Vagina (tissue), 2 donors: ENCODE results near the gene LCN2. TPM values are rescaled to one million over a fixed set of nuclear protein-coding genes. Genes with fewer than 3 reads are reported as not detected.
"Not testable (repeated sequence)": the region's sequence is repeated elsewhere in the genome, so short reads cannot be mapped to it uniquely, and the experiment has no call there.

ENCODE experiments used
- DNase-seq, 2 donors: peaks; one replicate each; pipeline ENCODE4 v3.0.0-alpha.2; 2017; ENCODE audit errors: extremely low spot score in 2 of 2
- H3K27ac ChIP-seq: fragments of 200-600 bp; sonication (generic); one replicate; pipeline ENCODE4 v1.5.1; 2019
- H3K27me3 ChIP-seq: fragments of 200-600 bp; sonication (generic); one replicate; pipeline ENCODE4 v1.5.1; 2019
- H3K36me3 ChIP-seq, 2 donors: fragments of 200-600 bp; sonication (generic); one replicate each; pipeline ENCODE4 v1.5.1; 2017 to 2019
- H3K4me1 ChIP-seq: fragments of 200-600 bp; sonication (generic); one replicate; pipeline ENCODE4 v1.5.1; 2019
- H3K4me3 ChIP-seq, 2 donors: fragments of 200-600 bp; sonication (generic); 1 replicate in 1 of 2; 2 replicates in 1 of 2; pipeline ENCODE4 v1.5.1; 2016 to 2019
- H3K9me3 ChIP-seq: fragments of 200-600 bp; sonication (generic); one replicate; pipeline ENCODE4 v1.5.1; 2019
- CTCF ChIP-seq, 3 experiments: fragments of 450-650 bp in 2 of 3; fragments of 200-600 bp in 1 of 3; sonication (generic) in 1 of 3; IDR thresholded peaks; one replicate each; pipeline ENCODE4 v1.5.1; 2017 to 2019; ENCODE audit warnings: antibody characterized with exemption in 3 of 3, mild to moderate bottlenecking in 2 of 3, moderate library complexity in 2 of 3
- POLR2A ChIP-seq, 2 donors: fragments of 450-650 bp; IDR thresholded peaks; one replicate each; pipeline ENCODE4 v1.6.1; 2017; ENCODE audit warnings: antibody characterized with exemption in 2 of 2, mild to moderate bottlenecking in 2 of 2, moderate library complexity in 2 of 2
- POLR2AphosphoS5 ChIP-seq, 2 donors: sonication (generic); formaldehyde crosslinking; IDR thresholded peaks; one replicate each; pipeline ENCODE4 v1.9.0; 2017; ENCODE audit warnings: antibody characterized with exemption in 2 of 2, mild to moderate bottlenecking in 2 of 2, low read depth in 1 of 2; ENCODE audit not compliant: insufficient read depth in 1 of 2
- intact Hi-C: fragments of 100-400 bp; cut with DNase I; formaldehyde crosslinking; loops from one replicate; pipeline ENCODE4 v1.15.1; 2023
- total RNA-seq: library from RNA; depleted of rRNA; stranded (reverse); fragments of >200 nt; gene quantifications from one replicate; pipeline ENCODE4 v1.2.3, GENCODE V29; 2016

Gene LCN2
- total RNA-seq, 1 donor from 2014 or later = 136 TPM

- no peak overlapping the region for H3K27ac ChIP-seq
- H3K4me1 ChIP-seq = peaks cover 30% of the 10 kb centered on the region
- no peaks in the 10 kb centered on the region for H3K27me3 ChIP-seq
- TF ChIP-seq POLR2AphosphoS5 (IDR thresholded peaks at IDR 0.05; ENCODE audit: insufficient read depth in 1 of 2, low read depth in 1 of 2) = no peak
- H3K4me3 ChIP-seq = no peak overlapping the region
- no peaks in the 10 kb centered on the region for H3K9me3 ChIP-seq
- peaks cover 4 to 70% of the 10 kb centered on the region in 2 donors for H3K36me3 ChIP-seq
- DNase-seq = no peak
- intact Hi-C loops = no loop called here
These were observed 42.9 kb upstream of the LCN2 start for GRCh38 chr9:128106181-128106939.

GRCh38 chr9:128106940-128107467 is 42.2 kb upstream of the LCN2 start:
- Histone ChIP-seq H3K36me3 (peaks cover 4 to 65% of the 10 kb centered on the region in 2 donors), H3K4me1 (peaks cover 24% of the 10 kb centered on the region)

GRCh38 chr9:128107468-128108268 is 41.6 kb upstream of the LCN2 start:
- Histone ChIP-seq H3K4me3 (no peak overlapping the region), H3K36me3 (peaks cover 4 to 58% of the 10 kb centered on the region in 2 donors), H3K9me3 (no peaks in the 10 kb centered on the region), H3K27ac (no peak overlapping the region), H3K27me3 (no peaks in the 10 kb centered on the region), H3K4me1 (peaks cover 21% of the 10 kb centered on the region)
- no peak for DNase-seq
- intact Hi-C loops = no loop called here
- no peak for TF ChIP-seq POLR2A (IDR thresholded peaks at IDR 0.05)
- TF ChIP-seq POLR2AphosphoS5 (IDR thresholded peaks at IDR 0.05; ENCODE audit: insufficient read depth in 1 of 2, low read depth in 1 of 2) = peak in 1 of 2 donors; percentile 32

More at GRCh38 chr9:128106940-128107467, 42.2 kb upstream of the LCN2 start:
- no peaks in the 10 kb centered on the region for H3K27me3 ChIP-seq
- no peaks in the 10 kb centered on the region for H3K9me3 ChIP-seq
- H3K27ac ChIP-seq = no peak overlapping the region
- H3K4me3 ChIP-seq = no peak overlapping the region
- intact Hi-C loops = no loop called here
- TF ChIP-seq CTCF (IDR thresholded peaks at IDR 0.05) (no peak), POLR2A (IDR thresholded peaks at IDR 0.05) (no peak), POLR2AphosphoS5 (IDR thresholded peaks at IDR 0.05; ENCODE audit: insufficient read depth in 1 of 2, low read depth in 1 of 2) (no peak)
- no peak for DNase-seq

GRCh38 chr9:128108269-128109049 is 40.8 kb upstream of the LCN2 start:
- H3K36me3 ChIP-seq = peaks cover 4 to 52% of the 10 kb centered on the region in 2 donors
- no peak overlapping the region for H3K4me3 ChIP-seq
- H3K27ac ChIP-seq = no peak overlapping the region
- no peak for DNase-seq
- H3K27me3 ChIP-seq = no peaks in the 10 kb centered on the region
- H3K9me3 ChIP-seq = no peaks in the 10 kb centered on the region
- intact Hi-C loops = no loop called here
- TF ChIP-seq POLR2AphosphoS5 (IDR thresholded peaks at IDR 0.05; ENCODE audit: insufficient read depth in 1 of 2, low read depth in 1 of 2) = no peak
- TF ChIP-seq CTCF (IDR thresholded peaks at IDR 0.05) = no peak
- TF ChIP-seq POLR2A (IDR thresholded peaks at IDR 0.05) = no peak
- peaks cover 16% of the 10 kb centered on the region for H3K4me1 ChIP-seq

- Histone ChIP-seq H3K27ac (no peak overlapping the region), H3K4me1 (peaks cover 8% of the 10 kb centered on the region), H3K27me3 (no peaks in the 10 kb centered on the region), H3K9me3 (no peaks in the 10 kb centered on the region), H3K4me3 (no peak overlapping the region), H3K36me3 (peaks cover 4 to 44% of the 10 kb centered on the region in 2 donors)
- TF ChIP-seq POLR2A (IDR thresholded peaks at IDR 0.05) = no peak
- no peak for TF ChIP-seq POLR2AphosphoS5 (IDR thresholded peaks at IDR 0.05; ENCODE audit: insufficient read depth in 1 of 2, low read depth in 1 of 2)
- TF ChIP-seq CTCF (IDR thresholded peaks at IDR 0.05) = no peak
- intact Hi-C loops = no loop called here
- DNase-seq = no peak
These were observed 40.1 kb upstream of the LCN2 start for GRCh38 chr9:128109050-128109709.

GRCh38 chr9:128111726-128112125 is 37.5 kb upstream of the LCN2 start:
- H3K4me3 ChIP-seq, H3K4me1 ChIP-seq, H3K27ac ChIP-seq, intact Hi-C loops, DNase-seq, H3K27me3 ChIP-seq, H3K9me3 ChIP-seq: not testable (repeated sequence)
- H3K36me3 ChIP-seq = peaks cover 4 to 25% of the 10 kb centered on the region in 2 donors
